GM19372 (cell line): ENCODE measurements around the gene IPPK.

Experiments
- ATAC-seq: cut with Tn5 transposase; IDR thresholded peaks from one replicate; pipeline ENCODE4 v1.9.1; 2021; ENCODE audit warnings: mild to moderate bottlenecking, low read depth, moderate library complexity; ENCODE audit not compliant: unreplicated experiment

Gene IPPK

DNA sequence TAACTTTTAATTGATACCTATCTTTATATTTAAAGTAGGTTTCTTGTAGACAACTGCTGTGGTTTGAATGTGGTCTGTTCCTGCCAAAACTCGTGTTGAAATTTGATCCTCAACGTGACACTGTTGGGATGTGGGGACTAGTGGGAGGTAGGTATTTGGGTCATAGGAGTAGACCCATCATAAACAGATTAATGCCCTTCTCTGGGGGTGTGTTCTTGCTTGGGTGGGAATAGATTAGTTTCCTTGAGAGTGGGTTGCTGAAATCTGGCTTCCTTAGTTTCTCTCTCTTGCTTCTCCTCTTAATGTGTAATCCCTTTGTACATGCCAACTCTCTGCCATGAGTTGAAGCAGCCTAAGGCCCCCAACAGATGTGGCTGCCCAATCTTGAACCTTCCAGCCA lies 34.6 kb upstream of the IPPK start:
- ATAC-seq, result no peak

DNA sequence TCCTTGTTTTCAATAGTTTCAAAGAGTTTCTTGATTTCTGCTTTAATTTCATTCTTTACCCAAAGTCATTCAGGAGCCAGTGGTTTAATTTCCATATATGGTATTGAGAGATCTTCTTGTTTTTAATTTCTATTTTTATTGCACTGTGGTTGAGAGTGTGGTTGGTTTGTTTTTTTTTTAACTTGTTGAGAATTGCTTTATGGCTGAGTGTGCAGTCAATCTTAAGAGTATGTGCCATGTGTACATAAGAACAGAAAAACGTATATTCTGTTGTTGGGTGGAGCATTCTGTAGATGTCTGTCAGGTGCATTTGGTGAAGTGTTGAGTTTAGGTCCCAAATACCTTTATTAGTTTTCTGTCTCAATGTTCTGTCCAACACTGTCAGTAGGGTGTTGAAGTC lies 26.7 kb upstream of the IPPK start:
- ATAC-seq, result no peak

DNA sequence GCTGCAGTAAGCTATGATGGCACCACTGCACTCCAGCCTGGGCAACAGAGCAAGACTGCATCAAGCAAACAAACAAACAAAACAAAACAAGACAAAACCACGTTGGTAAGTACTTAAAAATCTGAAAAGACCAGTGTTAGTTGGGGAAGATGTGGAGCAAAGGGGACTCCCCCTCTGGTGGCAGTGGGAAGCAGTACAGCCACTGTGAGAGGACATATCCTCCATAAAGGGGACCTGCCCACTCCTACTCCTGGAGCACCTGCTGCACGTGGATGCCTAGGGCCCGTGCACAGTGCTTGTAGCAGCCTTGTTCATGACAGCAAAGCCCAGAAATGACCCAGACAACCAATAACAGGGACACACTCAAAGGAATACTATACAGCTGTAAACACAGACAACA lies 17.0 kb upstream of the IPPK start:
- no peak for ATAC-seq

DNA sequence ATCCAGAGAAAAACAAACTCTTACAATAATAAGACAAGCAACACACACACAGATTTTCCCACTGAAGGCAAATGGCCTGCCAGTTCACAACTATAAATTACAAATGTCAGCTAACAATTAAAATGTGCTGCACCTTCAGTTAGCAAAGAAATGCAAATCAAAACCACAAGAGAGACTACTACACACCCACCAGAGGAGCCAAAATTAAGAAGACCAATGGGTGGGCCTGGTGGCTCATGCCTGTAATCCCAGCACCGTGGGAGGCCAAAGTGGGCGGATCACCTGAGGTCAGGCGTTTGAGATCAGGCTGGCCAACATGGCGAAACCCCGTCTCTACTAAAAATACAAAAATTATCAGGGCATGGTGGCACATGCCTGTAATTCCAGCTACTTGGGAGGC lies 15.1 kb upstream of the IPPK start:
- no peak for ATAC-seq

DNA sequence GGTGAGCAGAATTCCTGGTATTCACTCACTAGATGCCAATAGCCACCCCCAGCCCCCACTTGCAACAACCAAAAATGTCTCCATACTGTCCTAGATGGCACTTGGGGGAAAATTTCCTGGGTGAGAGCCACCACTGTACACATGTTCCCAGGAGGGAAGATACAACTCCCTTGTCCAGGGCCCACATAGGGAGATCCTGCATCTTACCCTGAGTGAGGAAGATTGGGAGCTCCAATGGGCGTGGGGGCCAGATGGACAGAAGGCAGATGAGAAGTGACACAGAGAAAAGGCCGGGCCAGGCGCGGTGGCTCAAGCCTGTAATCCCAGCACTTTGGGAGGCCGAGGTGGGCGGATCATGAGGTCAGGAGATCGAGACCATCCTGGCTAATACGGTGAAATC lies 12.3 kb upstream of the IPPK start:
- no peak for ATAC-seq

DNA sequence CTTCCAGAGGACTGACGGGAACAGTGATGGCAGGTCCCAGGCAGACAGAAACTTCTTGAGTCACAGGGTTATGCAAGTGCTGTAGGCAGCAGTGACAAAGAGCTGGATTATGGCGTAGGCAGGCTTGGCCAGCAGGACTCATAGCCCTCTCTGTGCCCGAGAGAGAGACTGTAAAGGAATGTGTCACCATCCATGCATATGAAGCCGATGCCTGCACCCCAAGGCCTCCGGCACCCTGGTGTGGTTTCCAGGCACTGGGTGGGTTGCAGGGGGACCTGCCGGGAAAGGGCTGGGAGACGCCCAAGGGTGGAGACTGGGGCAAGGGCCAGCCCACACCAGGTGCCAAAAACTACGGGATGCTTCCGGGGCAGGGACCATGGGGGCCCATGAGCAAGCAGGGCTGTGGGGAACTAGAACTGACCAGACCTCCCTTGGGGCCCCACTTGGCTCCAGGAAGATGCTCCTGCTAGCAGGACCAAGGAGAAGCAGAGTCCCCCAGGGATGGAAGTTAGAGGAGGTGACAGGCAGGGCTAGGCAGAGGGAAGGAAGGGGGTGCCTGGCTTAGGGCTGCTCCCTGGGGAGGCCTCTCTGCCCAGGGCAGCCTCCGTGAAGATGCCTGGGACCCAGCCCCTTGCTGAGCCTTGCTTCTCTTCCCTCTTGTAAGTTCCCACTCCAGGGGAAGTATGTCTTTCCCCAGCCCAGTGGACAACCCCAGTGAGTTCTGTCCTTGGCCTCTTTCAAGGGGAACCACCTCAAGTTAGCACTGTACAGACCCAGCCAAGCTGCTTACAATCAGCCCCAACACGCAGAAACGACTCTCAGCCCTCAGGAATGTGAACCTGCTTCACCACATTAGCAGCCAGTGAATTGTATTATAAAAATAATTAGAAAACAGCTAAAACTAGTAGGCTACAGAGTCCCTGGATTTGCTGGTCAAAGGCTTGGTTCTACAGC lies 10.5 kb upstream of the IPPK start:
- no peak for ATAC-seq

DNA sequence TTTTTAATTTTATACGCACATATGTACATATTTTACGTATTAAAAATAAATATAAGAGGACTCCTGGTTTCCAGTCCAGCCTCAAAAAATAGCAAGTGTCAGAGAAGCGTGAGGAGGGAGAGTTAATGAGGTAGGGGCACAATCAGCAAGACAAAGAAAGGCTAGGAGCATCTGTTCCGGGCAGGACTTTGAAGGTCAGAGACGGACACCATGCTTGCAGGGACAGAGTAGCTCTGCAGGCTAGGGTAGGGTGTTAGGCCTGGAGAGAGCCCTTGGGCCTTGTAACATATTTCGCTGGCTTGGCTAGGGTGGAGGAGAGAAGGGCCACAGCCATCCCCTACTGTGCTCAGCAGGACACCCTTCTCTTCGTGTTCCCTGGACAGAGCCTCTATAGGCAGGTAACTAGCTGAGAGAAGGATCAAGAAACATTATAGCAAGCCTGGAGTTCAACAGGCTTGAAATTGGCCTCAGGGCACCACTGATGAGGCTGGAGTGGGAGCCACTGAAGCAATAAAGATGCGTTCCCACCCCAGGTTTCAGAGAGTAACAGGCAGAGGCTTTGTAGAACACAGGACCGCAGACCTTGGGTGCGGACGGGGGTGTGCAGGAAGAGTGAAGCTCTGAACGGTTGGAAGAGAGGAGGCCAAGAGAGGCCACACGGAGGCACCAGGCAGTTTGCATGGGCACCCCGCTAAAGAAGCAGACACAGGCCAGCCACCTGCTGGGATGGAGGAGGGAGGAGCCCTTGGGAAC lies 9.7 kb upstream of the IPPK start:
- ATAC-seq, result no peak

DNA sequence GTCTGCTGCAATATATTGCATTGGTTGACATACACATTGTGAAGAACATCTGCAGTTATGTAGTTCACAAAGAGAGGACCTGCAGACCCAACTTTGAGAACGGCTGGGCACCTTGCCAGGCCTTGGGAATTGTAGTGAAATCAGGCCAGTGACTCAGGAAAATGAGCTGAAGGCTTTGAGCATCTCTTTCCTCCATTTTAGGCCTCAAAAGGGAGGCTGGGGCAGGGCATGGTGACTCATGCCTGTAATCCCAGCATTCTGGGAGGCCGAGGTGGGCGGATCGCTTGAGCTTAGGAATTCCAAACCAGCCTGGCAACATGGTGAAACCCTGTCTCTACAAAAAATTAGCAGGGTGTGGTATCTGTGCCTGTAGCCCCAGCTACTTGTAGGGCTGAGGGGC lies 1.4 kb upstream of the IPPK start:
- ATAC-seq, result no peak

DNA sequence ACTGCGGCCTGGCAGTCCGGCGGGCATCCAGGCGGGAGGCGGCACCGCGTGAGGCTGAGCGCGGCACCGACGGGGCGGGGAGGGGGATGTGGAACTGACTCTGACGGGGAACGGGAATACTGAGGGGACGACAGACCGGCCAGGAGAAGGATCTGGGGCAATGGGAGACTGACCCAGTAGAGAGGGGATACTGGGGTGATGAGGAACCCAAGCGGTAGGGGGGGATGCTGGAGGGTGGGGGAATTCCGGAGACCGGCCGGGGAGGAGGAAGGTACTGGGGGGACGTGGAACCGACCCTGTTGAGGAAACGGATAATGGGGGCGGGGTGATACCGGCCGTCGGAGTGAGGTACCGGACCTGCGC lies 423 bp downstream of the IPPK start:
- ATAC-seq, result no peak

DNA sequence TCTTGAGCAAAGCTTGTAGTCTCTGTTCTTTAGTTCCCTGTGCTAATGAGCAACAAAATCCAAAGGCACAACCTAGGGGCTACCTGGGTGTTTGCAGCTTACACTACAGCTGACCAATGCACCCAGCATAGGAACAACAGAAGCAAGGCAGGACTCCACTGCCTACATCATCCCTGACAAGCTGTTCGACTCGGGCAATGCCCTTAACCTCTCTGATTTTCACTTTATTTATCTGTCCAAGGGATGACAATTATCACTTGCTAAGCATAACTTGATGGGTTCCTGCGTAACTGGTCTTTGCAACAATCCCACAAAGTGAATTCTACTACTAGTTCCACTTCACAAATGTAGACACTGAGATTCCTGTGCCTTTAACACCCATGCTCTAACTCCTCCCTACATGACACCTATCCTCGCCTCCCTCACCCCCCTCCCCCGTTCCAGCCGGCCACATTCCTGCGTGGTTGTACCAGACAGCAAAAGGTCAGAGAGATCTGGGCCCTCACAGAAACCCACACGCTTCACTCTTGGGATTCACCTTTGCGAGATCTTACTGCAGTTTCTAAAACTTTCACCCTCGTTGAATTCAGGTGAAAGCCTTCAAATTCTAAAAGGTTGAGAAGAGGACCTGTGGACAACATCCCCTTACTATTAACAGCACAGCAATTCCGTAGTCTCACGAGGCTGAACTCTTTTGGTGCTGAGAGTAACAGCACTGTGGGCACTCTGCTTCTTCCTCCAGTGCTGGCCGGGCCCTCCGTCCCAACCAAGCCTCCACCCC lies 995 bp downstream of the IPPK start:
- ATAC-seq, result no peak

DNA sequence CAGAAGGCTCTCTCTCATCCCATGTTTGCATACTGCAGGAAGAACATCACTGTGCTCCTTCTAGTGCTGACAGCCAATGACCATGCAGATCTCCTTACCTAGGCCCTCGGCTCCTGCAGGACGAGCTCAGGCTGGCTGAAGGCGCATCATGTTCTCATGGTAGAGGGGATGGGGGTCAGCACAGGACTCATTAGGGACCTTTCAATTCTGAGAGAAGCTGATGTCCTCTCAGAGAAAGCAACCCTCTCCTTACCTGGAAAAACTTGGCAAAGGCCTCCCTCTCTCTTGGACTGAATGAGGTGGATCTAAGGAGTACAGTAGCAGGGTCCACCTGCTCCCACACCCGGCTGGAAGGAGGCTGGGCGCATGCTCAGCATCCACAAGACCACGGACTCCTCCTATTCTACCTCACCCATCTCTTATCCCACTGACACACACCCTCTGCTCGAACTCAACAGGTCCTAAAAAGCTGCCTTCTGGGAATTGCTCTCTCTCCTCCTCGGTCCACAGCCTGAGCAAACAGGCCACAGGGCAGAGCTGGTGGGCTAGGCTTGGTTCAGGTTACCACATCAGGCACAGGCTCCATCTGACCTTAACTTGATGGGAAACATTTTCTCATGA lies 2.9 kb downstream of the IPPK start:
- ATAC-seq, result no peak

DNA sequence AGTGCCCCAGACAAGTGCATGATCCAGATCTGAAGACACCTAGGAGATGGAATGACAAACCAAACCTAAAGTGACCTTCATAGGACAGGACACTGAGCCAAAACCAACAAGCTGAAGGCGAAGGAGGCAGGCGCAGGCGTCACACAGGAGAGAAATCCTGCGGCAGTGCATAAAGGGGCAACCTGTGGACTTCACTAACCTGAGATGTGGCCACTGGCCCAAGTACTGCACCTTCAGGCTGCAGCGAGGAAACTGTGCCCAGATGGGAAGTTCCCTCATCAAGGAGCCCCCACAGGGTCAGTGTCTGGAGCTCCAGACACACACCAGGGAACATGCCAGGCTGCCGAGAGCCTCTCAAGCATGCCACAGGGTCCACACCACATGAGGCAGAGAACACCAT lies 3.7 kb downstream of the IPPK start:
- ATAC-seq, result no peak

DNA sequence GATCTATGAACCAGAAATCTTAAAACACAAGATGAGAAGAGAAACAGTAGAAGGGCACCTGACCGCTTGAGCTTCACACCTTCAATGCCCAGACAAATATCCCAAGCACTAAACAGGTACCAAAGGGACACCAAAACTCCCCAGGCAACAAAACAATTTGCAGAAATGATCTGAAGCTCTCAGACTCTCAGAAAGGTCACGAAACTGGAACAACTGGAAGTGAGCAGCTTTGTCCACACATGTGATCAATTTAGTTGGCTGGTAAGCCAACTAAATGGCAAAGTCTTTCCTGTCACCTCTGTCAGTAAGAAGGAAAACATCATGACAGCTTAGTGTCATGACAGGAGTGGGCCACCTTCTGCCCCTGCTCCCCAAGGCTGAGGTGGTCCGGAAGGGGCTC lies 4.1 kb downstream of the IPPK start:
- no peak for ATAC-seq

DNA sequence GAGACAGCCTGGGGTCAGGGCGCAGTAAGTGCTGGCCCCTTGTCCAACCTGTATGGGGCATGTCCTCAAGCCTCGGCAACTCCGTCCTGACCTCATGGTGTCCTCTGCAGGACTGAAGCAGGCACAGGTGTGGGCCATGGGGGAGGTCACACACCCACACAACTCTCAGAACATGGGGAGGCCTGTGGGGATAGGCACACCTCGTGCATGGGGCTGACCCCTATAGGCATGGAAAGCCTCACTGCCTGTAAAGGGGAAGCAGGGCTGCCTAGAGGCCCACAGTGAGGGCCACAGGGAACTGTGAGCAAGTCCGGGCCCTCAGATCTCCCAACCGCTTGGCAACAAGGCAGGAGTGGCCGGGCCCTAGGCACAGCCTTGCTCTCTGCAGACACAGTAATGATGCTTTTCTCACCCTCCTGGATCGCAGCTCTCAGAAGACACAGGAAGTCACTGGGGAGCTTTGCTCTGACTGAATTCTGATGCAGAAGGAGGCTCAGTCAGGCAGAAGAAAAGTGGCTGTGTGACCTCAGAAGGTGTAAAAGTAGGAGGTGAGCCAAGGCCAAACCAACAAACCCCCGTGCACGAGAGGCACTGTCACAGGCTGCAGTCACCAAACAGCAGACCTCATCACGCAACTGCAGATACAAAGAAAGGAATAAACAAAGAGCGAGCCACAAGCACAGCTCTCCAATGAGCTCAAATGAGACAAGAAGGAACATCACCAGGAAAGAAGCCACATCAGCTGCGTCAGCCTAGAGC lies 5.4 kb downstream of the IPPK start:
- no peak for ATAC-seq

DNA sequence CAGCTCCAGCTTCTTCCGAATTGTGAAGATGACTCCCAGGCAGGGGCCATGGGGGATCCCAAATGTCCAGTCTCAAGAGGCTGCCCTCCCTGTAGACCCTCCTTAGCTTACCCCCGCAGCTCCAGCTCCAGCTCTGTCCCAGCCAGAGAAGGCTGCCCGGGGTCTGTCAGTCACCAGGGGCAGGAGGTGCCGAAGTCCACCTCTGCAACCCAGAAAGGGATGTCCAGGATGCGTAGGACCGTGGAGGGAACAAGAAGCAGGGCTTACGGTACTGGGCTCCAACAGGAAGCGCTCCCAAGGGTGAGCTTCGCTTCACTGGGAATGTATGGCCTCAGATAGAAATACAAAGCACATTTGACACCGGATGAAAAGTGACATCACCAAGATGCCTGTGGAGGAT lies 6.0 kb downstream of the IPPK start:
- ATAC-seq, result no peak

DNA sequence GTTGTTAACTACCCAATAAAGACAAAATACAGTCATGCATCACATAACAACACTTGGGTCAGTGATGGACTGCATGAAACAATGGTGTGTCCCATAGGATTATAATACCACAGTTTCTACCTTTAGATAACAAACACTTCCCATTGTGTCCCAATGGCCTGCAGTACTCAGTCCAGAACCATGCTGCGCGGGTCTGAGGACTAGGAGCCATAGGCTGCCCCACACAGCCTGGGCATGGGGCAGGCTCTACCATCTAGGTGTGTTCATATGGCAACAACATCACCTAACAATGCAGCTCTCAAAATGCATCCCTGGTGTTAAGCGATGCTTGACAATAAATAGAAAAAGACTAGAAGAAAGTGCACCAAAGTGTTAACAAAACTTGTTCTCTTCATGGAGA lies 6.8 kb downstream of the IPPK start:
- no peak for ATAC-seq

DNA sequence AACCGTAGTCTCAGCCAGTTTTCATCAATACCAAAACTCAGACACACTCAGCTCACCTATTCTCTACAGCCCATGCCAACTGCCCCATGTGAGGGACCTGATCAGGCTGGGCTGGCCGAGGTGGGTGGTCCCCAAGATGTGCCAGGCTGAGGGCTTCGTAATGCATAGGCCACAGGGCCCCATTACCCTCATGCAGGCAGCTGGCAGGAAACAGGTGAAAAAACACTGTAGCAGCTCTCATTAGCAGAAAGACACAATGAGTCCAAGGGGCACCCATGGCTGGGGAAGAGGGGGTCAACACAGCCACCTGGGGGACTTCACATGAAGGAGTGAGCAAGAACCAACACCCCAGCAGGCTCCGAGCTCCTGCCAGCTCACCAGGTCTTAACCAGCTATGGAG lies 8.2 kb downstream of the IPPK start:
- no peak for ATAC-seq

DNA sequence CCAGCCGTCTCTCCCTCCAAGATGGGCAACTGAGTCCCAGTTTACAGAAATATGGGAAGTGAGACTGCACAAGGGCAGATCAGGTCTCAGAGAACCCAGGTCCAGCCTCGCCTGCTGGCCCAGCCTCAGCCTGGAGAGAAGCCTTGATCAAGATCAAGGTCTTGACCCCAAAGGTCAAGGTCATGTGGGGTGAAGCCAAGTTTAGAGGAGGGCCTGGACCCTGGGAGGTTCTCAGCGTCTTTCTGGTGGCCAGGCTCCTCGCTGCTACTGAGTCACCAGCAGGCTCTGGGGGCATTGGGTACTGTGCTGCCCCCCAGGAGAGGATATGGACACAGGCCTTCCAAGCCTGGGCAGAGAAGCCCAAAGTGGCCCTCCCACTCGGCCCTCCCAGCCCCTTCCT lies 8.8 kb downstream of the IPPK start:
- ATAC-seq, result no peak

DNA sequence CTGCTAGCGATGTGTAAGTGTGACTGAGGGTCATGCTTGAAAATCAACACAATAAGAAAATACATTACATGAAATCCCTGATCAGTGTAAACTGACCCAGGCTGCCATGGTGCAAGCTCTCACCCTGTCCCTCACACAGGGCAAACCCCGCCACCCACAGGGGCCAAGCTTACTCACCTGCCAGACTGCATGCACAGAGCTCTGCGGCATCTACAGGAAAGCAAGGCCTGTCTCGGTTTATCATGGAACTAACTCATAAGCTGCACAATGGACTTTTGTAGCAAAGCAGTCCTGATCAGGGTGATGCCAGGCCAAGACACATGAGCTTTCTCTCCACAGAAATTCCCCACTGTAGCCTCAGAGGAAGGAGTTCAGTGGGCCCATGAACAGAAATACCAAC lies 9.7 kb downstream of the IPPK start:
- no peak for ATAC-seq

DNA sequence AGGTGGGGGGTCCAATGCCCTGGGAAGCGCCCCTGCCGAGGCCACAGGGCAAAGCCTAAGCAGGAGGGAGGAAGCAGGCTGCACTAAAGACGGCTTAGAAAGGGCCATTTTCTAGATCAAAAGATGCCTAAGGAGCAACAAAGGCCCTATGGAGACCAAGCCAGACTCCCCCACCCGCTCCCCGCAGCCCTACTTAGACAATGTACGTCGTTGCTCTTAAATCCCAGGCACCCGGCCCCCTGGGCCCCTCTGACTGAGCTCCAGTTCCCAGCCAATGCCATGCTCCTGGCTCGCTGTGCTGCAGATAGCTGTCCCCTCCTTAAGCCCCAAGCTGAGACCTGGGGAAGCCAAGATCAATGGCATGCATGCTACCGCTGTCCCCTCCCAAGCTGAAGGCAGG lies 10.3 kb downstream of the IPPK start:
- ATAC-seq, result no peak
